Measurements from ENCODE around the gene ELMO1.

The ELMO1 gene

GRCh38 chr7:37430640-37431039 is 18.0 kb downstream of the ELMO1 start:
- no peak for DNase-seq

GRCh38 chr7:37430171-37430570 is 18.5 kb downstream of the ELMO1 start:
- no peak for DNase-seq

- no peak for DNase-seq
These were observed 19.3 kb downstream of the ELMO1 start for GRCh38 chr7:37429435-37429791.

- DNase-seq: no peak
These were observed 19.8 kb downstream of the ELMO1 start for GRCh38 chr7:37428681-37429434.

- DNase-seq: no peak
These were observed 21.3 kb downstream of the ELMO1 start for GRCh38 chr7:37427276-37427940.

GRCh38 chr7:37425498-37425897 is 23.2 kb downstream of the ELMO1 start:
- DNase-seq: no peak

- DNase-seq: no peak
These were observed 23.7 kb downstream of the ELMO1 start for GRCh38 chr7:37424995-37425394.

- DNase-seq: no peak
These were observed 24.1 kb downstream of the ELMO1 start for GRCh38 chr7:37424521-37424920.

- no peak for DNase-seq
These were observed 26.7 kb downstream of the ELMO1 start for GRCh38 chr7:37421861-37422500.

GRCh38 chr7:37420946-37421695 is 27.5 kb downstream of the ELMO1 start:
- no peak for DNase-seq

- DNase-seq: no peak
These were observed 29.2 kb downstream of the ELMO1 start for GRCh38 chr7:37419496-37419895.

- DNase-seq: no peak
These were observed 30.3 kb downstream of the ELMO1 start for GRCh38 chr7:37418381-37418780.

- DNase-seq: no peak
These were observed 31.6 kb downstream of the ELMO1 start for GRCh38 chr7:37417107-37417474.

- DNase-seq: no peak
These were observed 32.1 kb downstream of the ELMO1 start for GRCh38 chr7:37416378-37417106.

GRCh38 chr7:37415629-37416028 is 33.0 kb downstream of the ELMO1 start:
- no peak for DNase-seq

- DNase-seq: no peak
These were observed 34.2 kb downstream of the ELMO1 start for GRCh38 chr7:37414352-37414983.

GRCh38 chr7:37411444-37412034 is 37.1 kb downstream of the ELMO1 start:
- DNase-seq: no peak

- no peak for DNase-seq
These were observed 38.1 kb downstream of the ELMO1 start for GRCh38 chr7:37410305-37411229.

GRCh38 chr7:37409461-37409860 is 39.2 kb downstream of the ELMO1 start:
- no peak for DNase-seq

- no peak for DNase-seq
These were observed 40.1 kb downstream of the ELMO1 start for GRCh38 chr7:37408291-37409228.

Data from COR-L47 (cell line).